Measurements from ENCODE around the gene ZBTB5. TPM values are rescaled to one million over a fixed set of nuclear protein-coding genes. Genes with fewer than 3 reads are reported as not detected.
A peak's percentile ranks its signal among the peaks of the same experiment; 100 is the strongest.

ZBTB5 gene
- total and polyA plus RNA-seq, 9 of the 15 experiments (the other 6 are each of a cell fraction or from before 2014, with no cell fraction given): 2.3 to 43.2 (median 15.5) TPM

DNA sequence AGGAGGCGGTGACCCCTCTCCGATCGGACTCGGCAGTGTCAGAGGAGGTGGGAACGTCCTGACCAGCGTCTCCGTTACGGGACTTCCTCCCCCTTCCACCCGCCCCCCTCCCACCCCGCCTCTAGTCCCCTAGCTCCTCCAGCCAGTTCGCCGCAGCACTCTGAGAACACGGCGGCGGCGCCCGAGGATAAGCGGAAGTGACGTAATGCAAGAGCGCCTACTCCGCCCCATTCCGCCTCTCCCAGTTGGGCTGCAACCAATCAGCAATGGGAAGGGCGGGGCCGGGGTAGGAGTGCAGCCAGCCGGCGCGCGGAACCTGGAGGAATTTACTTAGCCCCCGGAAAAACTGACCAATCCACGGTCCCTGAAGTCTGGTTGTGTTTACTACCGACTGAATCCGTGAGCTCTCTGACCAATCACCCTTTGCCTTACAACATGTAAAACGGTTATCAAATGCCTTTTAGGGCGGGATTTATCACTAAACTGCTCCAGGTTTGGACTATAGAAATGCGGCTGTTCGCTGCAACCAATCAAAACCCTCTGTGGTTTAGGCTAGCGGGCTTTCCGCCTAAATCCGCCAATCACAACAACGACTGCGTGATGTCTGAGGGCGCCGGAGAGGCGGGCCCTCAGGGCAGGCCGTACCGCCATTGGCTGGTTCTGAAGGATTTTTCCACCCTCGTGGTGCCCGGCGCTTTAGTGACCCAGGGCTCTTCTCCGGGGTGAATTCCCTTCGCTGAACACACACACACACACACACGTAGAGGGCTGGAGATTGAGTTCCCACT is at the start of gene ZBTB5 (continued):
- TF ChIP-seq, protein P1, sequence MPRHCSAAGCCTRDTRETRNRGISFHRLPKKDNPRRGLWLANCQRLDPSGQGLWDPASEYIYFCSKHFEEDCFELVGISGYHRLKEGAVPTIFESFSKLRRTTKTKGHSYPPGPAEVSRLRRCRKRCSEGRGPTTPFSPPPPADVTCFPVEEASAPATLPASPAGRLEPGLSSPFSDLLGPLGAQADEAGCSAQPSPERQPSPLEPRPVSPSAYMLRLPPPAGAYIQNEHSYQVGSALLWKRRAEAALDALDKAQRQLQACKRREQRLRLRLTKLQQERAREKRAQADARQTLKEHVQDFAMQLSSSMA (CRISPR knock-in tag; IDR thresholded peaks at IDR 0.05): no peak
- TF ChIP-seq NONO (IDR thresholded peaks at IDR 0.05; ENCODE audit: low read depth in 2 of 2, low read length in 1 of 2) (no peak), SMAD2 (IDR thresholded peaks at IDR 0.05; ENCODE audit: low read depth, low read length) (no peak), ZNF589 (CRISPR knock-in tag; IDR thresholded peaks at IDR 0.05; ENCODE audit: low read depth) (peak; percentile 61; the same call in 1 of the 2 replicates), ZC3H4 (CRISPR knock-in tag; IDR thresholded peaks at IDR 0.05; ENCODE audit: borderline replicate concordance) (no peak), ZNF584 (CRISPR knock-in tag; IDR thresholded peaks at IDR 0.05; ENCODE audit: low read depth) (no peak), TOE1 (IDR thresholded peaks at IDR 0.05; ENCODE audit: borderline replicate concordance) (no peak), TOE1 (CRISPR knock-in tag; IDR thresholded peaks at IDR 0.05; ENCODE audit: borderline replicate concordance, low read depth) (no peak), CHD2 (IDR thresholded peaks at IDR 0.05; ENCODE audit: low read depth, low read length) (peak; percentile 84), CREM (IDR thresholded peaks at IDR 0.05; ENCODE audit: low read depth) (peak; percentile 98), ZFP36 (IDR thresholded peaks at IDR 0.05; ENCODE audit: low read depth, low read length, partially characterized antibody) (no peak), ZBTB7A (IDR thresholded peaks at IDR 0.05; ENCODE audit: borderline replicate concordance, control insufficient read depth, low read depth, low read length) (no peak; the same call in 1 of the 2 replicates), ATF7 (IDR thresholded peaks at IDR 0.05) (peak; percentile 99), TCFL5 (CRISPR knock-in tag; conservative IDR thresholded peaks at IDR 0.05) (no peak)
- TF ChIP-seq, protein P2, sequence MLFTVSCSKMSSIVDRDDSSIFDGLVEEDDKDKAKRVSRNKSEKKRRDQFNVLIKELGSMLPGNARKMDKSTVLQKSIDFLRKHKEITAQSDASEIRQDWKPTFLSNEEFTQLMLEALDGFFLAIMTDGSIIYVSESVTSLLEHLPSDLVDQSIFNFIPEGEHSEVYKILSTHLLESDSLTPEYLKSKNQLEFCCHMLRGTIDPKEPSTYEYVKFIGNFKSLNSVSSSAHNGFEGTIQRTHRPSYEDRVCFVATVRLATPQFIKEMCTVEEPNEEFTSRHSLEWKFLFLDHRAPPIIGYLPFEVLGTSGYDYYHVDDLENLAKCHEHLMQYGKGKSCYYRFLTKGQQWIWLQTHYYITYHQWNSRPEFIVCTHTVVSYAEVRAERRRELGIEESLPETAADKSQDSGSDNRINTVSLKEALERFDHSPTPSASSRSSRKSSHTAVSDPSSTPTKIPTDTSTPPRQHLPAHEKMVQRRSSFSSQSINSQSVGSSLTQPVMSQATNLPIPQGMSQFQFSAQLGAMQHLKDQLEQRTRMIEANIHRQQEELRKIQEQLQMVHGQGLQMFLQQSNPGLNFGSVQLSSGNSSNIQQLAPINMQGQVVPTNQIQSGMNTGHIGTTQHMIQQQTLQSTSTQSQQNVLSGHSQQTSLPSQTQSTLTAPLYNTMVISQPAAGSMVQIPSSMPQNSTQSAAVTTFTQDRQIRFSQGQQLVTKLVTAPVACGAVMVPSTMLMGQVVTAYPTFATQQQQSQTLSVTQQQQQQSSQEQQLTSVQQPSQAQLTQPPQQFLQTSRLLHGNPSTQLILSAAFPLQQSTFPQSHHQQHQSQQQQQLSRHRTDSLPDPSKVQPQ (CRISPR knock-in tag; IDR thresholded peaks at IDR 0.05; ENCODE audit: borderline replicate concordance): no peak
- TF ChIP-seq, protein P3, sequence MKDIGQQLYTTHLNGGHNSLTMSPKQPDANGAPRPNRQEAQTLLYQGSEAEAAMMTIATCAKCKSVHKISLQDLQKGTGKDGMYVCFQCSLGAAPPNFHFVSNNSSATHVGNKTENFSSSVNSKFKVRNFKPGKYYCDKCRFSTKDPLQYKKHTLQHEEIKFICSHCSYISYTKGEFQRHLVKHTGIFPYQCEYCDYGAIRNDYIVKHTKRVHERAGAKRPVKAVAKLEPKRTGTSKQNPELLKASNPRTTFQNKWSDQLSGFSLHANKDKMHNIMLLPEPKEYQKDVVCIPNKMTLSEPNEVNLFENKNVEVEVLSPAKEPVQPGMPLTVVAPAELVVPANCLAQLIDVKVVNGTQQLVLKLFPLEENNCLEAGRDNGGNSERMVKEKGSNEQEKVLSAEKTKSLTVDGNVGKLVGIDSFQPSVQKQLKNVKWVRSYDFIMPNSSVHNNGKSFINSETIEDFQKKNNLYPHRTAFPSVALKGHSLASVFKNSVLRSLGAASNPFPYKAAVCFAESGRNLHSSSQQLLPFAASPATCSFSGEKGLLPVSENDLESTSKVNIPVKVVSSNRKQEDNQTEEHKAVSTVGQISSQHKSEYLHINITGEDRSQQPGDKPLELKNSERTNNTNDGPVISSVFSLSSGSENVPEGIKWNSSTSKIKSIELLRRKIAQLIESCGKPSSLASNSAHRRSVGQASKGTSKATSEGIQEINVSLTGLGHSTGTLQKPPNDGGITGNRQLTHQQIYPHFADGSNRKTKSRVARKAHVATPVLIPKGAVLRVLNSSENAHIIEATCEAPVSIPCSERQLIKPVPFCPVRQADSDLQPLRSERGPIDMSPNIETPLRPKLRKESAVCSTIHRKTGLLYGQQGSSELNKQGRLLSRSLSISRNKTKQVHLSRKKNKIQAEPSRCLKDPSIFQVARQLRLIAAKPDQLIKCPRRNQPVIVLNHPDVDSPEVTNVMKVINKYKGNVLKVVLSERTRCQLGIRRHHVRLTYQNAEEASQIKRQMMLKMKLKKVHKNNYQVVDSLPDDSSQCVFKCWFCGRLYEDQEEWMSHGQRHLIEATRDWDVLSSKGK (CRISPR knock-in tag; IDR thresholded peaks at IDR 0.05): no peak
- TF ChIP-seq, protein P4, sequence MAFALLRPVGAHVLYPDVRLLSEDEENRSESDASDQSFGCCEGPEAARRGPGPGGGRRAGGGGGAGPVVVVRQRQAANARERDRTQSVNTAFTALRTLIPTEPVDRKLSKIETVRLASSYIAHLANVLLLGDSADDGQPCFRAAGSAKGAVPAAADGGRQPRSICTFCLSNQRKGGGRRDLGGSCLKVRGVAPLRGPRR (CRISPR knock-in tag; IDR thresholded peaks at IDR 0.05): no peak

Measured in K562 (cell line).